SK-N-SH (cell line): ENCODE data around the gene FAM216A. TPM values are rescaled to one million over a fixed set of nuclear protein-coding genes. Genes with fewer than 3 reads are reported as not detected.
A peak's percentile ranks its signal among the peaks of the same experiment; 100 is the strongest.

ENCODE experiments used
- CTCF ChIA-PET: fragments of 300-600, 350-600 bp; formaldehyde crosslinking; extraction: SDS; loops from one replicate; lab custom pipeline; 2021; lab: Yijun Ruan, JAX
- POLR2A ChIA-PET: fragments of 350-600 bp; sonication (Branson Sonifier 250); formaldehyde crosslinking; extraction: SDS; loops from one replicate; lab custom pipeline; 2020; ENCODE audit warnings: antibody characterized with exemption, inconsistent platforms; lab: Yijun Ruan, JAX
- DNase-seq: peaks from one replicate; pipeline ENCODE4 v3.0.0; 2012
- H2AFZ ChIP-seq: fragments of 200-600 bp; sonication (generic); 2 replicates; pipeline ENCODE4 v1.8.1; 2016; ENCODE audit warnings: antibody characterized with exemption, mild to moderate bottlenecking, low read depth
- H3F3A ChIP-seq: fragments of 200-600 bp; sonication (generic); replicated peaks from 2 replicates; pipeline ENCODE3; 2016; ENCODE audit warnings: antibody characterized with exemption, mild to moderate bottlenecking; ENCODE audit not compliant: insufficient read depth
- H3K27ac ChIP-seq, 2 experiments: fragments of 200-500 bp in 1 of 2; fragments of 200-600 bp in 1 of 2; sonication (Bioruptor generic) in 1 of 2; sonication (generic), shearing (Covaris generic) in 1 of 2; 2 replicates each; pipeline versions ENCODE4 v1.5.1 to v1.6.1; 2014 to 2016; ENCODE audit warnings: low read depth in 2 of 2, inconsistent platforms in 1 of 2, low read length in 1 of 2, mild to moderate bottlenecking in 1 of 2, mixed read lengths in 1 of 2
- H3K27me3 ChIP-seq: fragments of 200-600 bp; sonication (generic), shearing (Covaris generic); 2 replicates; pipeline ENCODE4 v1.6.1; 2016; ENCODE audit warnings: mixed run types; ENCODE audit not compliant: insufficient read depth
- H3K36me3 ChIP-seq, 2 experiments: fragments of 200-500 bp in 1 of 2; fragments of 200-600 bp in 1 of 2; sonication (Bioruptor generic) in 1 of 2; sonication (generic) in 1 of 2; replicated peaks in 1 of 2; 2 replicates each; pipeline versions ENCODE3 to v1.5.1; 2014 to 2016; ENCODE audit warnings: low read length in 1 of 2, mild to moderate bottlenecking in 1 of 2; ENCODE audit not compliant: insufficient read depth in 2 of 2, control insufficient read depth in 1 of 2
- H3K4me1 ChIP-seq, 2 experiments: fragments of 200-500 bp in 1 of 2; fragments of 200-600 bp in 1 of 2; sonication (Bioruptor generic) in 1 of 2; sonication (generic), shearing (Covaris generic) in 1 of 2; 2 replicates each; pipeline versions ENCODE4 v1.5.1 to v1.6.1; 2014 to 2016; ENCODE audit warnings: low read depth in 1 of 2, low read length in 1 of 2, mixed run types in 1 of 2; ENCODE audit not compliant: insufficient read depth in 2 of 2, control insufficient read depth in 1 of 2
- H3K4me2 ChIP-seq: fragments of 200-600 bp; sonication (generic), shearing (Covaris generic); 2 replicates; pipeline ENCODE4 v1.6.1; 2017; ENCODE audit warnings: mixed run types
- H3K4me3 ChIP-seq, 2 experiments: fragments of 200-500 bp in 1 of 2; fragments of 200-600 bp in 1 of 2; sonication (Bioruptor generic) in 1 of 2; sonication (generic), shearing (Covaris generic) in 1 of 2; 2 replicates each; pipeline versions ENCODE4 v1.5.1 to v1.8.1; 2014 to 2016; ENCODE audit warnings: low read depth in 2 of 2, inconsistent platforms in 1 of 2, low read length in 1 of 2, mild to moderate bottlenecking in 1 of 2, mixed read lengths in 1 of 2, moderate library complexity in 1 of 2
- H3K79me2 ChIP-seq: fragments of 200-600 bp; sonication (generic); 2 replicates; pipeline ENCODE4 v1.8.1; 2017; ENCODE audit warnings: mild to moderate bottlenecking; ENCODE audit not compliant: insufficient read depth
- H3K9ac ChIP-seq: fragments of 200-600 bp; sonication (generic); 2 replicates; pipeline ENCODE4 v1.6.1; 2017; ENCODE audit warnings: mixed run types
- H3K9me2 ChIP-seq: fragments of 200-600 bp; sonication (generic); 2 replicates; pipeline ENCODE4 v1.6.1; 2017; ENCODE audit warnings: mixed run types
- H3K9me3 ChIP-seq: fragments of 200-600 bp; sonication (generic); 2 replicates; pipeline ENCODE4 v1.6.1; 2017; ENCODE audit warnings: mixed run types, mild to moderate bottlenecking, moderate library complexity
- H4K20me1 ChIP-seq: fragments of 200-600 bp; sonication (generic); 2 replicates; pipeline ENCODE4 v1.6.1; 2017; ENCODE audit warnings: mild to moderate bottlenecking, mixed run types; ENCODE audit not compliant: insufficient read depth
- FOXJ3 ChIP-seq: sonication (generic); formaldehyde crosslinking; IDR thresholded peaks from 2 replicates; pipeline ENCODE4 v1.5.1; 2020; ENCODE audit warnings: mild to moderate bottlenecking, missing genetic modification reagents
- FOXM1 ChIP-seq: IDR thresholded peaks from 2 replicates; pipeline ENCODE4 v1.4.0; 2012; ENCODE audit warnings: low read depth, mild to moderate bottlenecking
- GATA2 ChIP-seq: sonication (generic); formaldehyde crosslinking; IDR thresholded peaks from 2 replicates; pipeline ENCODE4 v1.5.0; 2020; ENCODE audit warnings: mild to moderate bottlenecking, missing genetic modification reagents
- JUND ChIP-seq: IDR thresholded peaks from 2 replicates; pipeline ENCODE4 v1.4.0; 2012
- MXI1 ChIP-seq: IDR thresholded peaks from 2 replicates; pipeline ENCODE4 v1.6.1; 2012; ENCODE audit warnings: mild to moderate bottlenecking, low read depth, low read length, improper control_type of control experiment
- RCOR1 ChIP-seq: fragments of 150-350 bp; IDR thresholded peaks from 2 replicates; pipeline ENCODE4 v1.6.1; 2017; ENCODE audit warnings: antibody characterized with exemption, low read length
- SMC3 ChIP-seq: IDR thresholded peaks from 2 replicates; pipeline ENCODE4 v1.6.1; 2012; ENCODE audit warnings: low read depth, low read length, improper control_type of control experiment
- TCF12 ChIP-seq: IDR thresholded peaks from 2 replicates; pipeline ENCODE4 v1.4.0; 2012
- YY1 ChIP-seq: IDR thresholded peaks from 2 replicates; pipeline ENCODE4 v1.4.0; 2012; ENCODE audit warnings: low read depth, mild to moderate bottlenecking
- WGBS: methylation state at CpG from one replicate; pipeline ENCODE4 v1.1.6; 2017; ENCODE audit warnings: low lambda C conversion rate; 5-methylcytosine and 5-hydroxymethylcytosine counted together
- polyA plus RNA-seq, 3 experiments: library from polyadenylated mRNA; depleted of rRNA; stranded (reverse); fragments of >200 nt; gene quantifications; 2 replicates each; pipeline ENCODE4 v1.2.3, GENCODE V29; 2012
- TF ChIP-seq, protein P1 (sequence below): IDR thresholded peaks from 2 replicates; pipeline ENCODE4 v1.6.1; 2012; ENCODE audit warnings: mild to moderate bottlenecking, low read depth, low read length, moderate library complexity
- TF ChIP-seq, protein P2 (sequence below): IDR thresholded peaks from 2 replicates; pipeline ENCODE4; 2012
- TF ChIP-seq, protein P3 (sequence below): fragments of 200-600 bp; sonication (generic); IDR thresholded peaks from 2 replicates; pipeline ENCODE4 v1.6.1; 2017; ENCODE audit warnings: antibody characterized with exemption, mild to moderate bottlenecking, moderate library complexity
- TF ChIP-seq, protein P4 (sequence below): IDR thresholded peaks from 2 replicates; pipeline ENCODE4 v1.4.0; 2012; ENCODE audit warnings: low read depth

FAM216A gene
- polyA plus RNA-seq, 1 of the 3 experiments (the other 2 are of a cell fraction), result 29.8 TPM

DNA sequence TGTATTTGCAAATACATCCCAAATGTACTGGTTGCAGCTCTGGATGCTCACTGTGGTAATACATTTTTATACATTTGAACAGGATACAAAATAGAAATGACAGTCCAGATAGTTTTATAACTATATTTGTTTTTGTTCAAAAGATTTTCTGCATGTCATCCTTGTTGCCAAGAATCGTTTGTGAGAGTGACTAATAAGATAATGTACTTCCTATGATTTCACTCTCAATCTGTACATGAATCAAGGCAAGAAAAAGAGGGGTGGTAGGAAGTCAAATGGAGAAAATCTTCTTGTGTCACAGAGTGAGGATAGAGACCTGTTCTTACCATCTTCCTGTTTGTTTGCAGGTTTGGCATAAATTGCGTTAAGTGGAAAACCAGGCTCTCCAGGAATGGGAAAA lies 32.4 kb upstream of the FAM216A start:
- no peaks in the 10 kb centered on the region for H3K9me2 ChIP-seq
- H3K79me2 ChIP-seq, result peaks cover 18% of the 10 kb centered on the region; the same call in 1 of the 2 replicates
- 0 out of 2 replicates have a peak, but pooled peaks have one; percentile 22 for TF ChIP-seq FOXM1
- TF ChIP-seq, protein P1, sequence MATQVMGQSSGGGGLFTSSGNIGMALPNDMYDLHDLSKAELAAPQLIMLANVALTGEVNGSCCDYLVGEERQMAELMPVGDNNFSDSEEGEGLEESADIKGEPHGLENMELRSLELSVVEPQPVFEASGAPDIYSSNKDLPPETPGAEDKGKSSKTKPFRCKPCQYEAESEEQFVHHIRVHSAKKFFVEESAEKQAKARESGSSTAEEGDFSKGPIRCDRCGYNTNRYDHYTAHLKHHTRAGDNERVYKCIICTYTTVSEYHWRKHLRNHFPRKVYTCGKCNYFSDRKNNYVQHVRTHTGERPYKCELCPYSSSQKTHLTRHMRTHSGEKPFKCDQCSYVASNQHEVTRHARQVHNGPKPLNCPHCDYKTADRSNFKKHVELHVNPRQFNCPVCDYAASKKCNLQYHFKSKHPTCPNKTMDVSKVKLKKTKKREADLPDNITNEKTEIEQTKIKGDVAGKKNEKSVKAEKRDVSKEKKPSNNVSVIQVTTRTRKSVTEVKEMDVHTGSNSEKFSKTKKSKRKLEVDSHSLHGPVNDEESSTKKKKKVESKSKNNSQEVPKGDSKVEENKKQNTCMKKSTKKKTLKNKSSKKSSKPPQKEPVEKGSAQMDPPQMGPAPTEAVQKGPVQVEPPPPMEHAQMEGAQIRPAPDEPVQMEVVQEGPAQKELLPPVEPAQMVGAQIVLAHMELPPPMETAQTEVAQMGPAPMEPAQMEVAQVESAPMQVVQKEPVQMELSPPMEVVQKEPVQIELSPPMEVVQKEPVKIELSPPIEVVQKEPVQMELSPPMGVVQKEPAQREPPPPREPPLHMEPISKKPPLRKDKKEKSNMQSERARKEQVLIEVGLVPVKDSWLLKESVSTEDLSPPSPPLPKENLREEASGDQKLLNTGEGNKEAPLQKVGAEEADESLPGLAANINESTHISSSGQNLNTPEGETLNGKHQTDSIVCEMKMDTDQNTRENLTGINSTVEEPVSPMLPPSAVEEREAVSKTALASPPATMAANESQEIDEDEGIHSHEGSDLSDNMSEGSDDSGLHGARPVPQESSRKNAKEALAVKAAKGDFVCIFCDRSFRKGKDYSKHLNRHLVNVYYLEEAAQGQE, result no peak
- TF ChIP-seq, protein P2, sequence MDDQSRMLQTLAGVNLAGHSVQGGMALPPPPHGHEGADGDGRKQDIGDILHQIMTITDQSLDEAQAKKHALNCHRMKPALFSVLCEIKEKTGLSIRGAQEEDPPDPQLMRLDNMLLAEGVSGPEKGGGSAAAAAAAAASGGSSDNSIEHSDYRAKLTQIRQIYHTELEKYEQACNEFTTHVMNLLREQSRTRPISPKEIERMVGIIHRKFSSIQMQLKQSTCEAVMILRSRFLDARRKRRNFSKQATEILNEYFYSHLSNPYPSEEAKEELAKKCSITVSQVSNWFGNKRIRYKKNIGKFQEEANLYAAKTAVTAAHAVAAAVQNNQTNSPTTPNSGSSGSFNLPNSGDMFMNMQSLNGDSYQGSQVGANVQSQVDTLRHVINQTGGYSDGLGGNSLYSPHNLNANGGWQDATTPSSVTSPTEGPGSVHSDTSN, result peak; percentile 23; the same call in 1 of the 2 replicates
- ChIA-PET POLR2A (no interaction called here), CTCF (no interaction called here)
- 50% methylated on average over 2 of the region's 2 CpGs for WGBS
- H3K9ac ChIP-seq, result no peak overlapping the region
- no peak for DNase-seq
- H3K27me3 ChIP-seq, result no peaks in the 10 kb centered on the region
- H3K4me2 ChIP-seq, result no peak overlapping the region
- H3K9me3 ChIP-seq, result no peaks in the 10 kb centered on the region
- H3K36me3 ChIP-seq, result peaks cover 30 to 53% of the 10 kb centered on the region in 2 experiments
- H4K20me1 ChIP-seq, result no peaks in the 10 kb centered on the region
- H3K27ac ChIP-seq, result peak overlapping the region in 1 of 2 experiments; percentile 52; a peak in 1 of 4 replicates
- H3F3A ChIP-seq, result peaks cover 58% of the 10 kb centered on the region
- H2AFZ ChIP-seq, result no peak overlapping the region
- 0 out of 4 replicates have a peak, but pooled peaks cover 0 to 3% of the 10 kb centered on the region in 2 experiments for H3K4me1 ChIP-seq
- H3K4me3 ChIP-seq, result no peak overlapping the region

- Histone ChIP-seq H3K27me3 (no peaks in the 10 kb centered on the region), H3K4me3 (no peak overlapping the region), H4K20me1 (peaks cover 26% of the 10 kb centered on the region; the same call in 1 of the 2 replicates), H3F3A (peaks cover 21% of the 10 kb centered on the region), H3K36me3 (peaks cover 35 to 68% of the 10 kb centered on the region in 2 experiments), H3K4me1 (no peaks in the 10 kb centered on the region; a peak in 1 of 4 replicates), H3K79me2 (peaks cover 88% of the 10 kb centered on the region), H3K9me3 (no peaks in the 10 kb centered on the region), H3K9me2 (no peaks in the 10 kb centered on the region), H2AFZ (no peak overlapping the region), H3K9ac (no peak overlapping the region), H3K27ac (no peak overlapping the region), H3K4me2 (no peak overlapping the region)
- TF ChIP-seq, protein P3, sequence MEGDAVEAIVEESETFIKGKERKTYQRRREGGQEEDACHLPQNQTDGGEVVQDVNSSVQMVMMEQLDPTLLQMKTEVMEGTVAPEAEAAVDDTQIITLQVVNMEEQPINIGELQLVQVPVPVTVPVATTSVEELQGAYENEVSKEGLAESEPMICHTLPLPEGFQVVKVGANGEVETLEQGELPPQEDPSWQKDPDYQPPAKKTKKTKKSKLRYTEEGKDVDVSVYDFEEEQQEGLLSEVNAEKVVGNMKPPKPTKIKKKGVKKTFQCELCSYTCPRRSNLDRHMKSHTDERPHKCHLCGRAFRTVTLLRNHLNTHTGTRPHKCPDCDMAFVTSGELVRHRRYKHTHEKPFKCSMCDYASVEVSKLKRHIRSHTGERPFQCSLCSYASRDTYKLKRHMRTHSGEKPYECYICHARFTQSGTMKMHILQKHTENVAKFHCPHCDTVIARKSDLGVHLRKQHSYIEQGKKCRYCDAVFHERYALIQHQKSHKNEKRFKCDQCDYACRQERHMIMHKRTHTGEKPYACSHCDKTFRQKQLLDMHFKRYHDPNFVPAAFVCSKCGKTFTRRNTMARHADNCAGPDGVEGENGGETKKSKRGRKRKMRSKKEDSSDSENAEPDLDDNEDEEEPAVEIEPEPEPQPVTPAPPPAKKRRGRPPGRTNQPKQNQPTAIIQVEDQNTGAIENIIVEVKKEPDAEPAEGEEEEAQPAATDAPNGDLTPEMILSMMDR, result no peak
- TF ChIP-seq TCF12 (no peak), YY1 (no peak), MXI1 (no peak), FOXJ3 (no peak), FOXM1 (no peak), RCOR1 (no peak), GATA2 (CRISPR knock-in tag) (no peak), SMC3 (no peak), JUND (no peak)
- TF ChIP-seq, protein P4, sequence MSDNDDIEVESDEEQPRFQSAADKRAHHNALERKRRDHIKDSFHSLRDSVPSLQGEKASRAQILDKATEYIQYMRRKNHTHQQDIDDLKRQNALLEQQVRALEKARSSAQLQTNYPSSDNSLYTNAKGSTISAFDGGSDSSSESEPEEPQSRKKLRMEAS, result no peak
- WGBS, result 98% methylated on average over 3 of the region's 3 CpGs
- ChIA-PET CTCF (interaction anchor here (1.5 kb wide), 1 partner anchor 13 kb away, joined by 5 read pairs; no protein-coding TSS in a partner anchor), POLR2A (no interaction called here)
- DNase-seq, result no peak
These were observed 24.2 kb upstream of the FAM216A start for GRCh38 chr12:110444455-110444854.
